DOHH2 (cell line): ENCODE data around the gene RASA3.
A peak's percentile ranks its signal among the peaks of the same experiment; 100 is the strongest.
"Not testable (repeated sequence)": the region's sequence is repeated elsewhere in the genome, so short reads cannot be mapped to it uniquely, and the experiment has no call there.

Experiments
- H3F3A ChIP-seq: fragments of 200-600 bp; sonication (generic), shearing (Covaris generic); 2 replicates; pipeline ENCODE4 v1.6.0; 2016; ENCODE audit warnings: antibody characterized with exemption, mild to moderate bottlenecking; ENCODE audit not compliant: control insufficient read depth, insufficient read depth
- H3K27ac ChIP-seq: fragments of 200-600 bp; sonication (generic); 2 replicates; pipeline ENCODE4 v1.5.1; 2014; ENCODE audit warnings: low read depth, mild to moderate bottlenecking, low read length, moderate library complexity
- H3K27me3 ChIP-seq: fragments of 200-600 bp; sonication (generic); 2 replicates; pipeline ENCODE4 v1.6.1; 2014; ENCODE audit warnings: mild to moderate bottlenecking, low read length, mixed read lengths; ENCODE audit not compliant: control insufficient read depth
- H3K36me3 ChIP-seq: fragments of 200-600 bp; sonication (generic); 2 replicates; pipeline ENCODE4 v1.6.1; 2014; ENCODE audit warnings: mild to moderate bottlenecking, low read length, moderate library complexity, mixed read lengths; ENCODE audit not compliant: control insufficient read depth
- H3K4me1 ChIP-seq: fragments of 200-600 bp; sonication (generic); 2 replicates; pipeline ENCODE4 v1.6.1; 2014; ENCODE audit warnings: mild to moderate bottlenecking, low read length, mixed read lengths; ENCODE audit not compliant: control insufficient read depth
- H3K4me2 ChIP-seq: fragments of 200-600 bp; sonication (generic); 2 replicates; pipeline ENCODE4 v1.6.0; 2014; ENCODE audit warnings: mild to moderate bottlenecking, low read length, moderate library complexity
- H3K4me3 ChIP-seq: fragments of 200-600 bp; sonication (generic); 2 replicates; pipeline ENCODE4 v1.5.1; 2014; ENCODE audit warnings: mild to moderate bottlenecking, low read length, mixed read lengths
- H3K79me2 ChIP-seq: fragments of 200-600 bp; sonication (generic); 2 replicates; pipeline ENCODE4 v1.6.1; 2014; ENCODE audit warnings: mild to moderate bottlenecking, low read length, mixed read lengths; ENCODE audit not compliant: control insufficient read depth
- H3K9me2 ChIP-seq: fragments of 200-600 bp; sonication (generic); replicated peaks from 2 replicates; pipeline ENCODE4 v1.6.1; 2014; ENCODE audit warnings: mild to moderate bottlenecking, low read length, mixed read lengths; ENCODE audit not compliant: control insufficient read depth
- H3K9me3 ChIP-seq: fragments of 200-600 bp; sonication (generic); 2 replicates; pipeline ENCODE4 v1.6.1; 2014; ENCODE audit warnings: antibody characterized with exemption, low read length, mixed read lengths; ENCODE audit not compliant: control insufficient read depth, insufficient read depth
- H4K20me1 ChIP-seq: fragments of 200-600 bp; sonication (generic); 2 replicates; pipeline ENCODE4 v1.6.0; 2014; ENCODE audit warnings: low read depth, mild to moderate bottlenecking, antibody characterized with exemption, low read length, moderate library complexity; ENCODE audit not compliant: control insufficient read depth, insufficient read depth
- EZH2phosphoT487 ChIP-seq: fragments of 200-600 bp; sonication (generic); IDR thresholded peaks from 2 replicates; pipeline ENCODE4 v1.6.1; 2017; ENCODE audit warnings: borderline replicate concordance, mild to moderate bottlenecking, antibody characterized with exemption, low read length, moderate library complexity, mixed read lengths
- TF ChIP-seq, protein P1 (sequence below): fragments of 200-600 bp; sonication (generic); IDR thresholded peaks from one replicate; pipeline ENCODE4 v1.5.1; 2014; ENCODE audit warnings: antibody characterized with exemption, mild to moderate bottlenecking, low read depth, low read length; ENCODE audit not compliant: poor library complexity, severe bottlenecking

RASA3 gene

DNA sequence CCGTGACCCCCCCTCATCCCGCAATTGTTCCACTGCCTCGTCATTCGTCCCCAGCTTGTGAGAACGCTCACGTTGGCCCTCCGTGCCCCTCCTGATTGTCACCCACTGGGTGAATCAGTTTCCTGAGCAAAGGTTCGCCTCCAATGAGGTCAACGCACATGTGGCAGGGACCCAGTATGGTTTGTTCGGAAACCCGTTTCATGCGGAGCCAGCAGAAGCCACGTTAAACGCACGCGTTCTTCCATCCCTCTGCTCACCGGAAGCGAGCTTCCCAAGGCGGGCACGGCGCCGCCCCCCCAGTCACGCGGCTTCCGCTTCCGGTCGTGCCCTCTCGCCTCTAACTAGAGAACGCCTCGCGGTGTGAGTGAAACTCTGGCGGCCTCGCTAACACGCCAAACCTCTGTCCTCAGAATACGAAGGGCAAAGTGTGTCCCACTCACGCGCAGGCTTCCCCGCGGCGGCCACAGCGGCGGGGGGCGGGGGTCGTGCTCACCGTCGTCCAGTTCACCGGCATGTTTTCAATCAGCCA, 28.7 kb upstream of the RASA3 start:
- peaks cover 6% of the 10 kb centered on the region; the same call in 1 of the 2 replicates for H3K27me3 ChIP-seq
- H3K36me3 ChIP-seq: no peaks in the 10 kb centered on the region
- no peaks in the 10 kb centered on the region for H3K9me2 ChIP-seq
- H3K27ac ChIP-seq: no peak overlapping the region
- H4K20me1 ChIP-seq: no peaks in the 10 kb centered on the region
- H3K4me3 ChIP-seq: no peak overlapping the region
- TF ChIP-seq EZH2phosphoT487: no peak
- TF ChIP-seq, protein P1, sequence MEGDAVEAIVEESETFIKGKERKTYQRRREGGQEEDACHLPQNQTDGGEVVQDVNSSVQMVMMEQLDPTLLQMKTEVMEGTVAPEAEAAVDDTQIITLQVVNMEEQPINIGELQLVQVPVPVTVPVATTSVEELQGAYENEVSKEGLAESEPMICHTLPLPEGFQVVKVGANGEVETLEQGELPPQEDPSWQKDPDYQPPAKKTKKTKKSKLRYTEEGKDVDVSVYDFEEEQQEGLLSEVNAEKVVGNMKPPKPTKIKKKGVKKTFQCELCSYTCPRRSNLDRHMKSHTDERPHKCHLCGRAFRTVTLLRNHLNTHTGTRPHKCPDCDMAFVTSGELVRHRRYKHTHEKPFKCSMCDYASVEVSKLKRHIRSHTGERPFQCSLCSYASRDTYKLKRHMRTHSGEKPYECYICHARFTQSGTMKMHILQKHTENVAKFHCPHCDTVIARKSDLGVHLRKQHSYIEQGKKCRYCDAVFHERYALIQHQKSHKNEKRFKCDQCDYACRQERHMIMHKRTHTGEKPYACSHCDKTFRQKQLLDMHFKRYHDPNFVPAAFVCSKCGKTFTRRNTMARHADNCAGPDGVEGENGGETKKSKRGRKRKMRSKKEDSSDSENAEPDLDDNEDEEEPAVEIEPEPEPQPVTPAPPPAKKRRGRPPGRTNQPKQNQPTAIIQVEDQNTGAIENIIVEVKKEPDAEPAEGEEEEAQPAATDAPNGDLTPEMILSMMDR: no peak
- no peaks in the 10 kb centered on the region for H3F3A ChIP-seq
- H3K4me1 ChIP-seq: peaks cover 32% of the 10 kb centered on the region
- no peak overlapping the region for H3K4me2 ChIP-seq
- H3K9me3 ChIP-seq: no peaks in the 10 kb centered on the region
- H3K79me2 ChIP-seq: no peaks in the 10 kb centered on the region

DNA sequence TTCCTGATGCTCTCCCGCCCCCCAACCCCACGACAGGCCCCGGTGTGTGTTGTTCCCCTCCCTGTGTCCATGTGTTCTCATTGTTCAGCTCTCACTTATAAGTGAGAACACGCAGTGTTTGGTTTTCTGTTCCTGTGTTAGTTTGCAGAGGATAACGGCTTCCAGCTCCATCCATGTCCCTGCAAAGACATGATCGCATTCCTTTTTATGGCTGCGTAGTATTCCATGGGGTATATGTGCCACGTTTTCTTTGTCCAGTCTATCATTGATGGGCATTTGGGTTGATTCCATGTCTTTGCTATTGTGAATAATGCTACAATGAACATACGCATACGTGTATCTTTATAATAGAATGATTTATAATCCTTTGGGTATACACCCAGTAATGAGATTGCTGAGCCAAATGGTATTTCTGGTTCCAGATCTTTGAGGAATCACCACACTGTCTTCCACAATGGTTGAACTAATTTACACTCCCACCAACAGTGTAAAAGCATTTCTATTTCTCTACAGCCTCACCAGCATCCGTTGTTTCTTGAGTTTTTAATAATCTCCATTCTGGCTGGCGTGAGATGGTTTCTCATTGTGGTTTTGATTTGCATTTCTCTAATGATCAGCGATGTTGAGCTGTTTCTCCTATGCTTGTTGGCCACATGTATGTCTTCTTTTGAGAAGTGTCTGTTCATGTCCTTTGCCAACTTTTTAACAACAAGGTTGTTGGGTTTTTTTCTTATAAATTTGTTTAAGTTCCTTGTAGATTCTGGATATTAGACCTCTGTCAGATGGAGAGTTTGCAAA, 26.6 kb upstream of the RASA3 start:
- not testable (repeated sequence) for H3K9me2 ChIP-seq, H4K20me1 ChIP-seq, H3K9me3 ChIP-seq, H3K36me3 ChIP-seq, H3F3A ChIP-seq, H3K79me2 ChIP-seq, H3K27me3 ChIP-seq
- H3K4me3 ChIP-seq: peak overlapping the region; percentile 20; the same call in 1 of the 2 replicates
- H3K4me1 ChIP-seq: peaks cover 38% of the 10 kb centered on the region
- peak overlapping the region; percentile 36; the same call in 1 of the 2 replicates for H3K4me2 ChIP-seq
- H3K27ac ChIP-seq: peak overlapping the region; percentile 35; the same call in 1 of the 2 replicates

DNA sequence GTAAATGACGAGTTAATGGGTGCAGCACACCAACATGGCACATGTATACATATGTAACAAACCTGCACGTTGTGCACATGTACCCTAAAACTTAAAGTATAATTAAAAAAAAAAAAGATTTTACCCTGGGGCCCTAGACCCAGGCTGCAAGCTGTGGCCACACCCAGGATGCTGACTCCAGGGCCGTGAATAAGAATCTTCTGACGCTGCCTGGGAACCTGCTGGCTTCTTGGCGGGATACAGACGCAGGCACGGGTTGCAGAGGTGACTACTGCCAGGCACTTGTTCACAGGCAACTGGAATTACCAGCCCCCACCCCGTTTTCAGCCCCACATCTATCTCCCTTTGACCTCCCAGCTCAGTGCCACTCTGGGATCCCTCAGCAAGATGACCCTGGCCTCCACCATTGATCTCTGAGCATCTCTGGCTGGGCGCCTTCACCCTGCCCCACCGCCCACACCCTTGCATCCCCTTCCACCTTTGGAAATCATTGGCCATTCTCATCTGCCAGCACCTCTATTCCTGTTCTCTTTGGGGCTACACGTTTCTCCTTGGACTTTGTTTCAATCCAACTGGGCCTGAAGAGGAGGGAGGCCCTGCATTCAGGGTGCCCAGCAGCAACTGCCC, 25.6 kb upstream of the RASA3 start:
- Histone ChIP-seq H3K9me2 (no peaks in the 10 kb centered on the region), H3K9me3 (no peaks in the 10 kb centered on the region), H3K27me3 (peaks cover 6% of the 10 kb centered on the region; the same call in 1 of the 2 replicates), H3F3A (no peaks in the 10 kb centered on the region), H3K4me1 (peaks cover 42% of the 10 kb centered on the region), H4K20me1 (no peaks in the 10 kb centered on the region), H3K79me2 (no peaks in the 10 kb centered on the region), H3K4me2 (no peak overlapping the region), H3K36me3 (no peaks in the 10 kb centered on the region), H3K4me3 (no peak overlapping the region), H3K27ac (no peak overlapping the region)
- TF ChIP-seq, protein P1: no peak
- TF ChIP-seq EZH2phosphoT487: no peak
